OCI-LY7 (cell line): ENCODE results near the gene DDX23. TPM values are rescaled to one million over a fixed set of nuclear protein-coding genes. Genes with fewer than 3 reads are reported as not detected.

Experiments
- BruUV-seq: library from RNA; stranded (reverse); fragments of 400-500 nt; replicated peaks from 2 replicates; lab custom pipeline; 2021; lab: Mats Ljungman, UMichigan
- CTCF ChIA-PET: fragments of 300-600 bp; sonication (Branson Sonifier 250); formaldehyde crosslinking; loops from one replicate; lab custom pipeline; 2022; ENCODE audit warnings: antibody characterized with exemption; ENCODE audit not compliant: unreplicated experiment; lab: Charles Lee
- POLR2A ChIA-PET: fragments of 300-600 bp; sonication (Branson Sonifier 250); formaldehyde crosslinking; loops from one replicate; lab custom pipeline; 2022; ENCODE audit warnings: antibody characterized with exemption; lab: Charles Lee
- DNase-seq: peaks from one replicate; pipeline ENCODE4 v3.0.0-alpha.2; 2015; ENCODE audit warnings: low spot score
- H2AFZ ChIP-seq: fragments of 200-600 bp; sonication (generic), shearing (Covaris generic); 2 replicates; pipeline ENCODE4 v1.6.1; 2014; ENCODE audit warnings: mild to moderate bottlenecking, antibody characterized with exemption, low read length, moderate library complexity
- H3K27ac ChIP-seq: fragments of 200-600 bp; sonication (generic); 2 replicates; pipeline ENCODE4 v1.5.1; 2014; ENCODE audit warnings: mixed run types, low read depth, mild to moderate bottlenecking, moderate library complexity, low read length, inconsistent platforms; ENCODE audit not compliant: poor library complexity, severe bottlenecking
- H3K36me3 ChIP-seq: fragments of 200-600 bp; sonication (generic); 2 replicates; pipeline ENCODE4 v1.6.1; 2014; ENCODE audit warnings: mild to moderate bottlenecking, antibody characterized with exemption, low read length, moderate library complexity, mixed read lengths; ENCODE audit not compliant: insufficient read depth
- H3K4me1 ChIP-seq: fragments of 200-600 bp; sonication (generic); 2 replicates; pipeline ENCODE4 v1.5.1; 2014; ENCODE audit warnings: mild to moderate bottlenecking, low read length; ENCODE audit not compliant: insufficient read depth, poor library complexity, severe bottlenecking
- H3K4me2 ChIP-seq: fragments of 200-600 bp; sonication (generic); 2 replicates; pipeline ENCODE4 v1.6.1; 2014; ENCODE audit warnings: mild to moderate bottlenecking, low read length
- H3K4me3 ChIP-seq: fragments of 200-600 bp; sonication (generic); 2 replicates; pipeline ENCODE4 v1.5.1; 2014; ENCODE audit warnings: mild to moderate bottlenecking, low read depth, low read length; ENCODE audit not compliant: poor library complexity, severe bottlenecking
- H3K79me2 ChIP-seq: fragments of 200-600 bp; sonication (generic); 2 replicates; pipeline ENCODE4 v1.6.1; 2016; ENCODE audit warnings: low read depth, mild to moderate bottlenecking, low read length, moderate library complexity, mixed read lengths; ENCODE audit not compliant: insufficient read depth
- H3K9me2 ChIP-seq: fragments of 200-600 bp; sonication (generic); 2 replicates; pipeline ENCODE4 v1.6.1; 2016; ENCODE audit warnings: mild to moderate bottlenecking, low read length, mixed read lengths; ENCODE audit not compliant: insufficient read depth
- H3K9me3 ChIP-seq: fragments of 200-600 bp; sonication (generic); 2 replicates; pipeline ENCODE4 v1.6.1; 2014; ENCODE audit warnings: mild to moderate bottlenecking, mixed run types, low read length, mixed read lengths
- H4K20me1 ChIP-seq: fragments of 200-600 bp; sonication (generic); 2 replicates; pipeline ENCODE4 v1.6.1; 2014; ENCODE audit warnings: mild to moderate bottlenecking, antibody characterized with exemption, low read length, moderate library complexity, mixed read lengths; ENCODE audit not compliant: insufficient read depth
- CTCF ChIP-seq: fragments of 200-600 bp; sonication (generic); conservative IDR thresholded peaks from 2 replicates; pipeline ENCODE4 v1.5.1; 2014; ENCODE audit warnings: mild to moderate bottlenecking, antibody characterized with exemption, low read length, moderate library complexity, mixed read lengths
- EZH2phosphoT487 ChIP-seq: fragments of 200-600 bp; sonication (generic); IDR thresholded peaks from 2 replicates; pipeline ENCODE4 v1.6.1; 2018; ENCODE audit warnings: low read depth, borderline replicate concordance, mild to moderate bottlenecking, mixed run types, antibody characterized with exemption, low read length, moderate library complexity, mixed read lengths
- intact Hi-C: fragments of 100-400 bp; cut with micrococcal nuclease; formaldehyde crosslinking; loops from one replicate; pipeline ENCODE4 v1.10.0; 2022; ENCODE audit not compliant: unreplicated experiment
- total RNA-seq, 2 experiments: library from RNA; depleted of rRNA in 1 of 2; stranded (reverse); fragments of >200 nt in 1 of 2; shearing (Covaris generic) in 1 of 2; gene quantifications; 2 replicates each; pipeline ENCODE4 v1.2.3, GENCODE V29; 2014 to 2022

Gene DDX23
- total RNA-seq, 2 experiments from 2014 or later, result 91.1 to 119 TPM

GRCh38 chr12:48824112-48824511 is 27.9 kb downstream of the DDX23 start:
- no peak overlapping the region for H2AFZ ChIP-seq
- CTCF ChIA-PET, result interaction anchor here (0.7 kb wide), 1 partner anchor 9 kb away, joined by 3 read pairs; no protein-coding TSS in a partner anchor

GRCh38 chr12:48823281-48823680 is 28.7 kb downstream of the DDX23 start:
- ChIA-PET POLR2A (no interaction called here), CTCF (interaction anchor here (0.6 kb wide), 1 partner anchor 33 kb away, joined by 3 read pairs; no protein-coding TSS in a partner anchor)
- Histone ChIP-seq H2AFZ (no peak overlapping the region), H3K4me3 (no peak overlapping the region), H3K27ac (no peak overlapping the region), H3K9me3 (no peaks in the 10 kb centered on the region), H4K20me1 (no peaks in the 10 kb centered on the region), H3K9me2 (no peaks in the 10 kb centered on the region), H3K79me2 (no peaks in the 10 kb centered on the region), H3K4me1 (peaks cover 3% of the 10 kb centered on the region), H3K36me3 (peaks cover 9% of the 10 kb centered on the region; the same call in 1 of the 2 replicates), H3K4me2 (no peak overlapping the region)
- intact Hi-C loops, result no loop called here
- BruUV-seq, result no TSS peak
- TF ChIP-seq CTCF (no peak), EZH2phosphoT487 (no peak)
- no peak for DNase-seq

More at GRCh38 chr12:48824112-48824511, 27.9 kb downstream of the DDX23 start:
- no TSS peak for BruUV-seq
- Histone ChIP-seq H3K9me2 (no peaks in the 10 kb centered on the region), H3K4me2 (no peak overlapping the region), H3K4me3 (no peak overlapping the region), H3K36me3 (peaks cover 17% of the 10 kb centered on the region), H3K9me3 (no peaks in the 10 kb centered on the region), H3K4me1 (no peaks in the 10 kb centered on the region), H3K27ac (no peak overlapping the region), H3K79me2 (no peaks in the 10 kb centered on the region), H4K20me1 (no peaks in the 10 kb centered on the region)
- TF ChIP-seq EZH2phosphoT487 (no peak), CTCF (no peak)
- POLR2A ChIA-PET, result interaction anchor here (0.6 kb wide), 1 partner anchor 184 kb away, joined by 3 read pairs; no protein-coding TSS in a partner anchor
- intact Hi-C loops, result no loop called here
- peak; percentile 36 for DNase-seq

GRCh38 chr12:48822711-48823110 is 29.3 kb downstream of the DDX23 start:
- intact Hi-C loops, result no loop called here
- H3K36me3 ChIP-seq, result peaks cover 3% of the 10 kb centered on the region; the same call in 1 of the 2 replicates
- ChIA-PET CTCF (interaction anchor here (0.6 kb wide), 1 partner anchor 32 kb away, joined by 3 read pairs; no protein-coding TSS in a partner anchor), POLR2A (no interaction called here)
- no peaks in the 10 kb centered on the region for H3K9me2 ChIP-seq
- H3K9me3 ChIP-seq, result no peaks in the 10 kb centered on the region
- no peak overlapping the region for H3K4me3 ChIP-seq
- no peaks in the 10 kb centered on the region for H4K20me1 ChIP-seq
- H3K4me2 ChIP-seq, result no peak overlapping the region
- peaks cover 7% of the 10 kb centered on the region for H3K4me1 ChIP-seq
- H2AFZ ChIP-seq, result no peak overlapping the region
- no TSS peak for BruUV-seq
- no peak for DNase-seq
- H3K27ac ChIP-seq, result no peak overlapping the region
- no peak for TF ChIP-seq CTCF
- no peak for TF ChIP-seq EZH2phosphoT487
- no peaks in the 10 kb centered on the region for H3K79me2 ChIP-seq
